Endodermal cell (in vitro differentiated cells): ENCODE data around the gene ATG2A. TPM values are rescaled to one million over a fixed set of nuclear protein-coding genes. Genes with fewer than 3 reads are reported as not detected.

Experiments used
- DNase-seq: peaks from one replicate; pipeline ENCODE4 v3.0.0-alpha.2; 2017
- H3K27ac ChIP-seq: 2 replicates; pipeline ENCODE4 v1.5.1; 2013; ENCODE audit warnings: mild to moderate bottlenecking, low read depth, low read length, moderate library complexity
- H3K27me3 ChIP-seq: 2 replicates; pipeline ENCODE4 v1.6.1; 2013; ENCODE audit warnings: mild to moderate bottlenecking, low read length, moderate library complexity; ENCODE audit not compliant: insufficient read depth, control insufficient read depth, poor library complexity, severe bottlenecking
- H3K36me3 ChIP-seq: 2 replicates; pipeline ENCODE4 v1.7.0; 2013; ENCODE audit warnings: mild to moderate bottlenecking, low read length, moderate library complexity; ENCODE audit not compliant: control insufficient read depth, insufficient read depth
- H3K4me1 ChIP-seq: one replicate; pipeline ENCODE4 v1.7.0; 2013; ENCODE audit warnings: low read length; ENCODE audit not compliant: control insufficient read depth, insufficient read depth
- H3K4me3 ChIP-seq: 2 replicates; pipeline ENCODE4 v1.5.1; 2013; ENCODE audit warnings: mild to moderate bottlenecking, low read length, moderate library complexity
- H3K9ac ChIP-seq: 2 replicates; pipeline ENCODE4 v1.6.1; 2013; ENCODE audit warnings: mild to moderate bottlenecking, low read length, moderate library complexity; ENCODE audit not compliant: poor library complexity, severe bottlenecking; ENCODE audit errors: extremely low read depth
- H3K9me3 ChIP-seq: 2 replicates; pipeline ENCODE4 v1.6.1; 2013; ENCODE audit warnings: mild to moderate bottlenecking, low read length, moderate library complexity; ENCODE audit not compliant: control insufficient read depth
- H3K27ac Mint-ChIP-seq: 2 replicates; pipeline ENCODE4 v1.8.0; 2020; ENCODE audit warnings: mixed read lengths
- H3K27me3 Mint-ChIP-seq: 2 replicates; pipeline ENCODE4 v1.8.0; 2021; ENCODE audit warnings: mild to moderate bottlenecking, mixed read lengths; ENCODE audit not compliant: insufficient read depth
- H3K36me3 Mint-ChIP-seq: 2 replicates; pipeline ENCODE4 v1.8.0; 2020; ENCODE audit warnings: low read depth, mixed read lengths
- H3K4me1 Mint-ChIP-seq: 2 replicates; pipeline ENCODE4 v1.8.0; 2020; ENCODE audit warnings: mixed read lengths
- H3K4me3 Mint-ChIP-seq: 2 replicates; pipeline ENCODE4 v1.8.0; 2020; ENCODE audit warnings: mild to moderate bottlenecking, moderate library complexity, mixed read lengths
- H3K9me3 Mint-ChIP-seq: 2 replicates; pipeline ENCODE4 v1.8.0; 2020; ENCODE audit warnings: mild to moderate bottlenecking, mixed read lengths
- WGBS, 2 experiments: methylation state at CpG; one replicate each; pipeline versions ENCODE4 v1.1.5 to v1.1.7; 2013; ENCODE audit warnings: missing lambda C conversion rate in 2 of 2, mixed read lengths in 1 of 2; ENCODE audit not compliant: insufficient coverage in 1 of 2, insufficient read length in 1 of 2; 5-methylcytosine and 5-hydroxymethylcytosine counted together
- total RNA-seq, 2 donors: library from RNA; stranded (reverse); fragmentation: NEBNext Ultra II Directional in 1 of 2; extraction: Animal tissue kit (Norgen Biotek cat#: 25700) in 1 of 2; gene quantifications; 2 replicates in 1 of 2; 3 replicates in 1 of 2; pipeline ENCODE4 v1.2.1, GENCODE V29; 2021
- TF ChIP-seq, protein P1 (sequence below): fragments of 200-600 bp; sonication (generic); conservative IDR thresholded peaks from 2 replicates; pipeline ENCODE4 v1.5.0; 2021; ENCODE audit warnings: antibody characterized with exemption, mild to moderate bottlenecking

Gene ATG2A
- total RNA-seq, 2 donors from 2014 or later, result 17.0 to 23.0 TPM

GRCh38 chr11:64864473-64865285 lies 52.3 kb downstream of the ATG2A start:
- H3K4me1 ChIP-seq, result peaks cover 3% of the 10 kb centered on the region
- H3K27ac ChIP-seq, result peak overlapping the region; percentile 90
- Mint-ChIP-seq H3K27ac (no peak overlapping the region), H3K4me3 (no peak overlapping the region), H3K27me3 (no peaks in the 10 kb centered on the region), H3K36me3 (peaks cover 7% of the 10 kb centered on the region), H3K4me1 (peaks cover 3% of the 10 kb centered on the region), H3K9me3 (no peaks in the 10 kb centered on the region)
- no peaks in the 10 kb centered on the region for H3K27me3 ChIP-seq
- TF ChIP-seq, protein P1, sequence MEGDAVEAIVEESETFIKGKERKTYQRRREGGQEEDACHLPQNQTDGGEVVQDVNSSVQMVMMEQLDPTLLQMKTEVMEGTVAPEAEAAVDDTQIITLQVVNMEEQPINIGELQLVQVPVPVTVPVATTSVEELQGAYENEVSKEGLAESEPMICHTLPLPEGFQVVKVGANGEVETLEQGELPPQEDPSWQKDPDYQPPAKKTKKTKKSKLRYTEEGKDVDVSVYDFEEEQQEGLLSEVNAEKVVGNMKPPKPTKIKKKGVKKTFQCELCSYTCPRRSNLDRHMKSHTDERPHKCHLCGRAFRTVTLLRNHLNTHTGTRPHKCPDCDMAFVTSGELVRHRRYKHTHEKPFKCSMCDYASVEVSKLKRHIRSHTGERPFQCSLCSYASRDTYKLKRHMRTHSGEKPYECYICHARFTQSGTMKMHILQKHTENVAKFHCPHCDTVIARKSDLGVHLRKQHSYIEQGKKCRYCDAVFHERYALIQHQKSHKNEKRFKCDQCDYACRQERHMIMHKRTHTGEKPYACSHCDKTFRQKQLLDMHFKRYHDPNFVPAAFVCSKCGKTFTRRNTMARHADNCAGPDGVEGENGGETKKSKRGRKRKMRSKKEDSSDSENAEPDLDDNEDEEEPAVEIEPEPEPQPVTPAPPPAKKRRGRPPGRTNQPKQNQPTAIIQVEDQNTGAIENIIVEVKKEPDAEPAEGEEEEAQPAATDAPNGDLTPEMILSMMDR, result no peak
- no peak overlapping the region for H3K9ac ChIP-seq
- DNase-seq, result no peak
- peaks cover 3% of the 10 kb centered on the region for H3K36me3 ChIP-seq
- no peaks in the 10 kb centered on the region for H3K9me3 ChIP-seq
- no peak overlapping the region for H3K4me3 ChIP-seq
- WGBS, 2 experiments, result 81 to 90% methylated on average over 13 to 18 of the region's 18 CpGs

DNA sequence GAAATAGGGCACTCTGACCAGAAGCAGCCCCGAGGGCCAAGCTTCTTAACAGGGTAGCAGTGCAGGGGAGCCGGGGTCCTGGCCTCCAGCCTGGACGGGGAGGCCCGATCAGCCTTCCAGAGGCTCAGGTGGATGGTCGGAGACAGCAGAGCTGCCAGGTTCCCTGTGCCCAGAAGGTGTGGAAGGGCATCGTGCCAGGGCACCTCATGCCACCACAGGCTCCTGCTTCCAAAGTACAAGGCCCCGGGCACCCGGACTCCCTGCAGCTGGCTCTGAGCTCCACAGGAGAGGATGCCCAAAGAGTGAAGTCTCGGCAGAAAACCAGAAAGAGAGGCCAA lies 52.9 kb downstream of the ATG2A start:
- Histone ChIP-seq H3K9me3 (no peaks in the 10 kb centered on the region), H3K9ac (no peak overlapping the region), H3K27me3 (no peaks in the 10 kb centered on the region), H3K4me1 (peaks cover 3% of the 10 kb centered on the region), H3K36me3 (peaks cover 8% of the 10 kb centered on the region), H3K4me3 (no peak overlapping the region), H3K27ac (peak overlapping the region; percentile 90)
- TF ChIP-seq, protein P1, result no peak
- Mint-ChIP-seq H3K27me3 (no peaks in the 10 kb centered on the region), H3K4me1 (peaks cover 3% of the 10 kb centered on the region), H3K4me3 (no peak overlapping the region), H3K27ac (no peak overlapping the region), H3K9me3 (no peaks in the 10 kb centered on the region), H3K36me3 (peaks cover 10% of the 10 kb centered on the region)
- no peak for DNase-seq
- 91% methylated on average over 8 to 9 of the region's 9 CpGs for WGBS, 2 experiments

GRCh38 chr11:64863391-64864060 lies 53.5 kb downstream of the ATG2A start:
- Histone ChIP-seq H3K36me3 (peaks cover 9% of the 10 kb centered on the region), H3K27me3 (no peaks in the 10 kb centered on the region), H3K27ac (peak overlapping the region; percentile 90), H3K9me3 (no peaks in the 10 kb centered on the region), H3K9ac (no peak overlapping the region), H3K4me3 (no peak overlapping the region), H3K4me1 (peaks cover 3% of the 10 kb centered on the region)
- Mint-ChIP-seq H3K27ac (peak overlapping the region; percentile 52), H3K27me3 (no peaks in the 10 kb centered on the region), H3K36me3 (peaks cover 10% of the 10 kb centered on the region), H3K4me3 (no peak overlapping the region), H3K4me1 (peaks cover 3% of the 10 kb centered on the region), H3K9me3 (no peaks in the 10 kb centered on the region)
- TF ChIP-seq, protein P1, result no peak
- 79 to 88% methylated on average over 18 to 23 of the region's 23 CpGs for WGBS, 2 experiments
- DNase-seq, result no peak
